GM12878 (cell line): Measurements from ENCODE around the gene CEP83. TPM values are rescaled to one million over a fixed set of nuclear protein-coding genes. Genes with fewer than 3 reads are reported as not detected.

Experiments used
- ATAC-seq: fragments of 200-7000 bp; cut with Tn5 transposase; 3 replicates; pipeline ENCODE4 v1.9.1; 2020; ENCODE audit warnings: mild to moderate bottlenecking, moderate library complexity
- BruUV-seq: library from RNA; stranded (reverse); fragments of 400-500 nt; replicated peaks from 2 replicates; lab custom pipeline; 2021; lab: Mats Ljungman, UMichigan
- CTCF ChIA-PET: fragments of 300-600 bp; sonication (Branson Sonifier 250); formaldehyde crosslinking; extraction: SDS; loops from one replicate; lab custom pipeline; 2021; ENCODE audit warnings: inconsistent platforms; lab: Yijun Ruan, JAX
- POLR2A ChIA-PET: fragments of 350-600 bp; formaldehyde crosslinking; extraction: SDS; loops from one replicate; lab custom pipeline; 2021; ENCODE audit warnings: inconsistent platforms; lab: Charles Lee
- RAD21 ChIA-PET: fragments of 300-600 bp; sonication (Branson Sonifier 250); formaldehyde crosslinking; loops from one replicate; lab custom pipeline; 2023; ENCODE audit warnings: antibody characterized with exemption; ENCODE audit not compliant: unreplicated experiment; lab: Charles Lee
- SMC1A ChIA-PET: fragments of 300-600 bp; sonication (Branson Sonifier 250); formaldehyde crosslinking; loops from one replicate; lab custom pipeline; 2023; ENCODE audit not compliant: unreplicated experiment, uncharacterized antibody; lab: Charles Lee
- DNase-seq: peaks from one replicate; pipeline ENCODE4 v3.0.0-alpha.2; 2011; ENCODE audit warnings: low read depth, low spot score
- FAIRE-seq: peaks from 3 replicates; lab custom pipeline; 2011; peaks lifted over from hg19 to GRCh38; lab: Jason Lieb, UNC
- H2AFZ ChIP-seq: 2 replicates; pipeline ENCODE4 v1.6.0; 2011; ENCODE audit warnings: low read depth, low read length, control low read depth; ENCODE audit not compliant: control insufficient read depth
- H3K27ac ChIP-seq: 2 replicates; pipeline ENCODE4 v1.5.1; 2011; ENCODE audit warnings: control low read depth; ENCODE audit not compliant: control insufficient read depth, insufficient read depth
- H3K27me3 ChIP-seq, 2 experiments: replicated peaks in 1 of 2; 2 replicates each; pipeline versions ENCODE4 v1.6.0 to v1.6.1; 2011; ENCODE audit warnings: low read length in 1 of 2; ENCODE audit not compliant: control insufficient read depth in 2 of 2, insufficient read depth in 2 of 2
- H3K36me3 ChIP-seq, 2 experiments: 2 replicates each; pipeline ENCODE4 v1.5.1; 2011; ENCODE audit warnings: low read length in 1 of 2; ENCODE audit not compliant: control insufficient read depth in 2 of 2, insufficient read depth in 2 of 2
- H3K4me1 ChIP-seq: 2 replicates; pipeline ENCODE4 v1.6.1; 2011; ENCODE audit warnings: mild to moderate bottlenecking, low read length, moderate library complexity, mixed read lengths; ENCODE audit not compliant: control insufficient read depth, insufficient read depth
- H3K4me2 ChIP-seq: 2 replicates; pipeline ENCODE4 v1.6.0; 2011; ENCODE audit warnings: control low read depth; ENCODE audit not compliant: control insufficient read depth, insufficient read depth
- H3K4me3 ChIP-seq: fragments of 200-600 bp; sonication (generic); 2 replicates; pipeline ENCODE4 v1.5.1; 2016
- H3K79me2 ChIP-seq: 2 replicates; pipeline ENCODE4 v1.6.0; 2011; ENCODE audit warnings: low read length; ENCODE audit not compliant: control insufficient read depth, insufficient read depth
- H3K9ac ChIP-seq: 2 replicates; pipeline ENCODE4 v1.8.0; 2011; ENCODE audit warnings: low read length, control low read depth, mixed read lengths; ENCODE audit not compliant: control insufficient read depth, insufficient read depth
- H3K9me3 ChIP-seq: replicated peaks from 3 replicates; pipeline ENCODE4 v1.5.1; 2011; ENCODE audit warnings: mild to moderate bottlenecking, low read length; ENCODE audit not compliant: control insufficient read depth, insufficient read depth
- H4K20me1 ChIP-seq: 2 replicates; pipeline ENCODE4 v1.6.0; 2011; ENCODE audit not compliant: control insufficient read depth, insufficient read depth
- BHLHE40 ChIP-seq, 2 experiments: fragments of 450-650 bp in 1 of 2; IDR thresholded peaks; 2 replicates each; pipeline ENCODE4 v1.6.1; 2011 to 2017; ENCODE audit warnings: low read depth in 2 of 2, borderline replicate concordance in 1 of 2, improper control_type of control experiment in 1 of 2, low read length in 1 of 2, mild to moderate bottlenecking in 1 of 2
- BRCA1 ChIP-seq: IDR thresholded peaks from 2 replicates; pipeline ENCODE4 v1.6.1; 2011; ENCODE audit warnings: low read depth, low read length, improper control_type of control experiment
- CHD1 ChIP-seq: IDR thresholded peaks from 2 replicates; pipeline ENCODE4 v1.6.1; 2012; ENCODE audit warnings: low read depth, low read length, improper control_type of control experiment
- WGBS: methylation state at CpG from one replicate; pipeline ENCODE4 v1.1.6; 2016; ENCODE audit warnings: low lambda C conversion rate; ENCODE audit not compliant: insufficient replicate concordance, insufficient coverage; ENCODE audit errors: missing lambda C conversion rate; 5-methylcytosine and 5-hydroxymethylcytosine counted together
- in situ Hi-C: fragments of 300-500 bp; cut with MboI; formaldehyde crosslinking; loops from 9 replicates; pipeline ENCODE4 v1.14.3; 2018; ENCODE audit warnings: mixed read lengths
- intact Hi-C: fragments of 100-400 bp; cut with micrococcal nuclease; formaldehyde crosslinking; loops from one replicate; pipeline ENCODE4 v1.14.2; 2022; ENCODE audit not compliant: unreplicated experiment
- polyA plus RNA-seq, 11 experiments: library from polyadenylated mRNA; depleted of rRNA in 4 of 11; unstranded in 6 of 11; stranded (reverse) in 5 of 11; fragments of >200 nt; fragmentation: Nextera tagmentation in 4 of 11; fragmentation: Illumina TruSeq in 1 of 11; extraction: Ambion mirVana in 4 of 11; extraction: Trizol in 1 of 11; gene quantifications; 1 replicate in 1 of 11; 2 replicates in 10 of 11; pipeline versions ENCODE4 v1.2.1 to v1.2.3, GENCODE V29; 2011 to 2016; ENCODE audit warnings: inconsistent platforms in 2 of 11, missing spikeins in 2 of 11, low read depth in 1 of 11
- total RNA-seq, 4 experiments: library from RNA; depleted of rRNA in 3 of 4; stranded (reverse); fragments of >200 nt in 3 of 4; fragmentation: Illumina TruSeq in 1 of 4; extraction: Trizol in 1 of 4; gene quantifications; 2 replicates each; pipeline versions ENCODE4 v1.2.1 to v1.2.3, GENCODE V29; 2013 to 2021
- TF ChIP-seq, protein P1 (sequence below): fragments of 450-650 bp; IDR thresholded peaks from 2 replicates; pipeline ENCODE4 v1.6.1; 2014; ENCODE audit warnings: mild to moderate bottlenecking

Gene CEP83
- total and polyA plus RNA-seq, 10 of the 15 experiments (the other 5 are each of a cell fraction or from before 2014, with no cell fraction given) = 4.3 to 39.0 (median 22.5) TPM

DNA sequence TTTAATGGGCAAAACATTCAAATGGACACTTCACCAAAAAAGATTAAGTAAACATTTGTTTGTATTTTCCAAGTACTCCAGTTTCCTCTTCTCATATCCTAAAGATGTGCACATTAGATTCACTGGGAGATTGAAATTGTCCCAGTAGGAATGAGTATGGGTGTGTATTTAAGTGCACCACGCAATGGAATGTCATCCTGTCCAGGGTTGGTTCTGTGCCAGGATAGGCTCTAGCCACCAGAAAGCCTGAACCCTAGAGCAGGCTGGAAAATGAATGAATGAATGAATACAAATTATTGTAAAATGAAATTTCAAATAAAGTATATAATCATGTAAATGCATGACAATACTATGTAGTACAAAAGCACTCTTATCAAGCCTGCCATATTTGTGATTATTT, 14.0 kb downstream of the CEP83 start (continued):
- TF ChIP-seq, protein P1, sequence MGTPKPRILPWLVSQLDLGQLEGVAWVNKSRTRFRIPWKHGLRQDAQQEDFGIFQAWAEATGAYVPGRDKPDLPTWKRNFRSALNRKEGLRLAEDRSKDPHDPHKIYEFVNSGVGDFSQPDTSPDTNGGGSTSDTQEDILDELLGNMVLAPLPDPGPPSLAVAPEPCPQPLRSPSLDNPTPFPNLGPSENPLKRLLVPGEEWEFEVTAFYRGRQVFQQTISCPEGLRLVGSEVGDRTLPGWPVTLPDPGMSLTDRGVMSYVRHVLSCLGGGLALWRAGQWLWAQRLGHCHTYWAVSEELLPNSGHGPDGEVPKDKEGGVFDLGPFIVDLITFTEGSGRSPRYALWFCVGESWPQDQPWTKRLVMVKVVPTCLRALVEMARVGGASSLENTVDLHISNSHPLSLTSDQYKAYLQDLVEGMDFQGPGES = no peak

DNA sequence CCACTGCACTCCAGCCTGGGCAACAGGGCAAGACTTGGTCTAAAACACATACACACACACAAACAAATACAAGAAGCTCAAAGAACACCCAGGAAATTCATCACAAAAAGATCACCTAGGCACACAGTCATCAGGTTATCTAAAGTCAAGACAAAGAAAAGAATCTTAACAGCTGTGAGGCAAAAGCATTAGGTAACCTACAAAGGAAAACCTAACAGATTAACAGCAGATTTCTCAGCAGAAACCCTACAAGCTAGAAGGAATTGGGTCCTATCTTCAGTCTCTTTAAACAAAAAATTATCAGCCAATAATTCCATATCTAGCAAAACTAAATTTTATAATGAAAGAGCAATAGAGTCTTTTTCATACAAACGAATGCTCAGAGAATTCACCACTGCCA, 22.4 kb downstream of the CEP83 start:
- Histone ChIP-seq H2AFZ (no peak overlapping the region), H3K27me3 (no peaks in the 10 kb centered on the region), H3K36me3 (peaks cover 0 to 3% of the 10 kb centered on the region in 2 experiments; a peak in 1 of 4 replicates), H3K4me2 (no peak overlapping the region), H3K4me1 (peaks cover 11% of the 10 kb centered on the region), H3K9me3 (peaks cover 4% of the 10 kb centered on the region; the same call in 2 of the 3 replicates), H3K9ac (no peak overlapping the region), H3K27ac (no peak overlapping the region), H4K20me1 (no peaks in the 10 kb centered on the region), H3K79me2 (peaks cover 19% of the 10 kb centered on the region), H3K4me3 (no peak overlapping the region)
- ChIA-PET RAD21 (interaction anchor here (2.0 kb wide), 1 partner anchor 286 kb away, joined by 6 read pairs; no protein-coding TSS in a partner anchor), CTCF (interaction anchor here (1.6 to 4.8 kb wide), 3 partner anchors 29 to 303 kb away, joined by 6 to 29 read pairs (median 7); no protein-coding TSS in a partner anchor), SMC1A (interaction anchor here (0.7 to 1.5 kb wide), 3 partner anchors 134 to 303 kb away, joined by 3 to 5 read pairs (median 4); no protein-coding TSS in a partner anchor), POLR2A (interaction anchor here (0.7 kb wide), 1 partner anchor 667 kb away, joined by 3 read pairs; no protein-coding TSS in a partner anchor)
- in situ Hi-C loops = no loop called here
- 96% methylated on average over 1 of the region's 1 CpG for WGBS
- intact Hi-C loops = no loop called here
- TF ChIP-seq CHD1 (no peak), BRCA1 (no peak), BHLHE40 (IDR thresholded peaks at IDR 0.05; ENCODE audit: borderline replicate concordance in 1 of 2, low read depth in 2 of 2, low read length in 1 of 2) (no peak)
- DNase-seq (no peak), FAIRE-seq (no peak), ATAC-seq (no peak)
- BruUV-seq = no TSS peak
